ENCODE measurements around the gene ARCN1.

The ARCN1 gene

DNA sequence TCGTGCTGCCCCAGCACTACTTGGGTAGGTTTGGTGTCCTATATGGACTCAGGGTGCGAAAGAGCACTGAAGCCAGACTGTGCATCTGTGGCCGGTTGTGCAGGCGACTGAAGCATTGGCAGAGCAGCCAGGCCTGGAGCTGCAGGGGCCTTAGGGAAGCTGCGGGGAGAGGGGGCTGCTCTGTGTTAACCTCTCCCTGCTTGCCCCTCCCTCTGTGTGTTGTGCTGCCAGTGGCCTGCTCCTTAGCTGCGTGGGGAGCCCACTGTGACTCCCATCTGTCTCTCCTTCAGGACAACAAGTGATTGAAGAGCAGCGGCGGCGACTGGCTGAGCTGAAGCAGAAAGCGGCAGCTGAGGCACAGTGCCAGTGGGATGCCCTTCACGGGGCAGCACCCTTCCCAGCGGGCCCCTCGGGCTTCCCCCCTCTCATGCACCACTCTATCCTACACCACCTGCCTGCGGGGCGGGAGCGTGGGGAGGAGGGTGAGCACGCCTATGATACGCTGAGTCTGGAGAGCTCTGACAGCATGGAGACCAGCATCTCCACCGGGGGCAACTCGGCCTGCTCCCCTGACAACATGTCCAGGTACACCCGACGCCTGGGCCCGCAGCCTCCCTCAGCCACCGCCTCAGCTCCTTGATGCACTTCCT is 73.0 kb downstream of the ARCN1 start:
- Histone ChIP-seq H3K79me2 (no peaks in the 10 kb centered on the region), H3K27ac (no peak overlapping the region), H3K9ac (no peak overlapping the region), H3K4me1 (no peaks in the 10 kb centered on the region), H3K4me2 (ENCODE audit: low read length) (no peak overlapping the region), H3K36me3 (ENCODE audit: control insufficient read depth, insufficient read depth, low read length) (no peaks in the 10 kb centered on the region), H3K27me3 (ENCODE audit: control insufficient read depth, insufficient read depth, low read length) (no peaks in the 10 kb centered on the region), H3K4me3 (ENCODE audit: low read depth, low read length) (no peak overlapping the region), H2AFZ (no peak overlapping the region), H3K9me3 (ENCODE audit: control insufficient read depth, low read length) (no peaks in the 10 kb centered on the region)
- TF ChIP-seq, protein P1, sequence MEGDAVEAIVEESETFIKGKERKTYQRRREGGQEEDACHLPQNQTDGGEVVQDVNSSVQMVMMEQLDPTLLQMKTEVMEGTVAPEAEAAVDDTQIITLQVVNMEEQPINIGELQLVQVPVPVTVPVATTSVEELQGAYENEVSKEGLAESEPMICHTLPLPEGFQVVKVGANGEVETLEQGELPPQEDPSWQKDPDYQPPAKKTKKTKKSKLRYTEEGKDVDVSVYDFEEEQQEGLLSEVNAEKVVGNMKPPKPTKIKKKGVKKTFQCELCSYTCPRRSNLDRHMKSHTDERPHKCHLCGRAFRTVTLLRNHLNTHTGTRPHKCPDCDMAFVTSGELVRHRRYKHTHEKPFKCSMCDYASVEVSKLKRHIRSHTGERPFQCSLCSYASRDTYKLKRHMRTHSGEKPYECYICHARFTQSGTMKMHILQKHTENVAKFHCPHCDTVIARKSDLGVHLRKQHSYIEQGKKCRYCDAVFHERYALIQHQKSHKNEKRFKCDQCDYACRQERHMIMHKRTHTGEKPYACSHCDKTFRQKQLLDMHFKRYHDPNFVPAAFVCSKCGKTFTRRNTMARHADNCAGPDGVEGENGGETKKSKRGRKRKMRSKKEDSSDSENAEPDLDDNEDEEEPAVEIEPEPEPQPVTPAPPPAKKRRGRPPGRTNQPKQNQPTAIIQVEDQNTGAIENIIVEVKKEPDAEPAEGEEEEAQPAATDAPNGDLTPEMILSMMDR (IDR thresholded peaks at IDR 0.05) = no peak

DNA sequence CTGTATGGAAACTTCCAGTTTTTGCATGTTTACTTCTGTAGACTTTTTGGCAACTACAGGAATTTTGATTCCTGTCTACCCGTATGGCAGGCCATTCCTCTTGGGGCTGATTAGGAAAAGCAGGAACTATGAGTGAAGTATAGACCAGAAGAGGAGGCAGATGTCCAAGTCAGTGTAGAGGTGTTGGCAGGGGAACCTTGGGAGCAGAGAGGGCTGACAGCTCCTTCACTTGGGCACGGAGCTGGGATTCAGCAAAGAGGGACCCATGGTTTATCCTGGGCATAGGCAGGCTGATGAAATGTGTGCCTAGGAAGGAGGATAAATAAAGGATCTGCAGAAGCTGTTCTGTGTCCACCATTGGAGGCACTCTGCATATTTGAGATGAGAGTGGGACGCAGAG is 74.2 kb downstream of the ARCN1 start:
- Histone ChIP-seq H3K27ac (no peak overlapping the region), H3K9ac (no peak overlapping the region), H3K27me3 (ENCODE audit: control insufficient read depth, insufficient read depth, low read length) (no peaks in the 10 kb centered on the region), H2AFZ (no peak overlapping the region), H3K4me2 (ENCODE audit: low read length) (no peak overlapping the region), H3K79me2 (no peaks in the 10 kb centered on the region), H3K4me1 (no peaks in the 10 kb centered on the region), H3K4me3 (ENCODE audit: low read depth, low read length) (no peak overlapping the region), H3K36me3 (ENCODE audit: control insufficient read depth, insufficient read depth, low read length) (no peaks in the 10 kb centered on the region), H3K9me3 (ENCODE audit: control insufficient read depth, low read length) (no peaks in the 10 kb centered on the region)
- TF ChIP-seq, protein P1 (IDR thresholded peaks at IDR 0.05) = no peak

DNA sequence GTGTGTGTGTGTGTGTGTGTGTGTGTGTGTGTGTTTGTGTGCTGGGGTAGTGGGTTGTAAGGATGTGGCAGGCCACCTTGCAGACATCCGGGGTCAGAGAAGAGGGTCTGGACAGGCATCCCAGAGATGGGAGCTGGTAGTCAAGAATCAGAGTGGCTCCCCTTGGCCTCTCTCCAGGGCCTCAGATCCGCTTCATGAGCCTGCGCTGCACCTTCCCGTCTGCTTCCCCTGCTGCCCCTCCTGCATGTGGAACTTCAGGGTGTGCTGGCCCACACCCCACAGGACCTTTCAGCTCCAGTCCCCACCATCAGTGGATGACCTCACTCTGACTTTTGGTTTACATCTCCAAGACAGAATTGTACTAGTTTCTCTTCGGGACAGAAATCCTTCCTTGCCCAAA is 76.1 kb downstream of the ARCN1 start:
- H3K4me3 ChIP-seq (ENCODE audit: low read depth, low read length) = no peak overlapping the region
- H3K36me3 ChIP-seq (ENCODE audit: control insufficient read depth, insufficient read depth, low read length) = no peaks in the 10 kb centered on the region
- no peaks in the 10 kb centered on the region for H3K9me3 ChIP-seq (ENCODE audit: control insufficient read depth, low read length)
- no peak overlapping the region for H3K9ac ChIP-seq
- TF ChIP-seq, protein P1 (IDR thresholded peaks at IDR 0.05) = no peak
- no peak overlapping the region for H3K4me2 ChIP-seq (ENCODE audit: low read length)
- H3K27me3 ChIP-seq (ENCODE audit: control insufficient read depth, insufficient read depth, low read length) = no peaks in the 10 kb centered on the region
- H3K27ac ChIP-seq = no peak overlapping the region
- H2AFZ ChIP-seq = no peak overlapping the region
- no peaks in the 10 kb centered on the region for H3K4me1 ChIP-seq
- no peaks in the 10 kb centered on the region for H3K79me2 ChIP-seq

DNA sequence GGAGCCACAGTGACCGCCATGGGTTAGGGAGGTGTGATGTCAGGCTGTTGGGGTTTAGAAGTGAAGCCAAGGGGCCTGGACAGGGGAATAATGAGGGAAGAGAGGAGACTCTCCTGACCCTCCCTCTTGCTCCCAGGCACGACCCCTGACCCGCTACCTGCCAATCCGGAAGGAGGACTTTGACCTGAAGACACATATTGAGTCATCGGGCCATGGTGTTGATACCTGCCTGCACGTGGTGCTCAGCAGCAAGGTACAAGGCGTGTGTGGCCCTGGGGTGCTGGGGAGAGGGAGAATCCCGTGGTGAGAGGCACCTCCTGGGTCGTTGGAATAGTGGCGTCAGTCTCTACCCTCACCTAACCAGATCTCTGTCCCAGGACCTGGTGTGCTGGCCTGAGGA is 77.7 kb downstream of the ARCN1 start:
- no peaks in the 10 kb centered on the region for H3K27me3 ChIP-seq (ENCODE audit: control insufficient read depth, insufficient read depth, low read length)
- no peak overlapping the region for H3K4me3 ChIP-seq (ENCODE audit: low read depth, low read length)
- H3K36me3 ChIP-seq (ENCODE audit: control insufficient read depth, insufficient read depth, low read length) = no peaks in the 10 kb centered on the region
- no peak overlapping the region for H3K4me2 ChIP-seq (ENCODE audit: low read length)
- H3K79me2 ChIP-seq = no peaks in the 10 kb centered on the region
- H3K27ac ChIP-seq = no peak overlapping the region
- no peaks in the 10 kb centered on the region for H3K9me3 ChIP-seq (ENCODE audit: control insufficient read depth, low read length)
- H3K4me1 ChIP-seq = no peaks in the 10 kb centered on the region
- no peak overlapping the region for H3K9ac ChIP-seq
- TF ChIP-seq, protein P1 (IDR thresholded peaks at IDR 0.05) = no peak
- H2AFZ ChIP-seq = no peak overlapping the region

DNA sequence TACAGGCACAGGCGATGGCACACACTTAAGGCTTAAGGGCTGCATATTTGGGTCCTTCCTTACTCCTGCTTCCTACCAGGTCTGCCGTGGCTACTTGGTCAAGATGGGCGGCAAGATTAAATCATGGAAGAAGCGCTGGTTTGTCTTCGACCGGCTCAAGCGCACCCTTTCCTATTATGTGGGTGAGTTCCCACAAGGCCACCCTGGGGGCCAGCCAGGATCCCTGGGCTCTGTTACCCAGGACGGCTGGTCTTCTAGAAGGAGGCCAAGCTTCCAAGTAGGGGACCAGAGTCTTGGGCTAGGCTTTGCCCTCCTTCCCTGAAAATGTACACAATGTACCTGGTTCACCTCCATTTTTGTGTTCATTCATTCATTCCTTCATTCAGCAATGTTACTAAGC is 78.2 kb downstream of the ARCN1 start:
- H3K79me2 ChIP-seq = no peaks in the 10 kb centered on the region
- no peaks in the 10 kb centered on the region for H3K4me1 ChIP-seq
- no peaks in the 10 kb centered on the region for H3K27me3 ChIP-seq (ENCODE audit: control insufficient read depth, insufficient read depth, low read length)
- TF ChIP-seq, protein P1 (IDR thresholded peaks at IDR 0.05) = no peak
- no peak overlapping the region for H3K4me2 ChIP-seq (ENCODE audit: low read length)
- no peaks in the 10 kb centered on the region for H3K9me3 ChIP-seq (ENCODE audit: control insufficient read depth, low read length)
- H3K4me3 ChIP-seq (ENCODE audit: low read depth, low read length) = no peak overlapping the region
- no peak overlapping the region for H2AFZ ChIP-seq
- H3K36me3 ChIP-seq (ENCODE audit: control insufficient read depth, insufficient read depth, low read length) = no peaks in the 10 kb centered on the region
- no peak overlapping the region for H3K27ac ChIP-seq
- H3K9ac ChIP-seq = no peak overlapping the region
